NCI-H2029 treated with DMSO at 0.1 percent for 48 hours (cell line): ENCODE measurements around the gene VPS8.
A peak's percentile ranks its signal among the peaks of the same experiment; 100 is the strongest.
"Not testable (repeated sequence)": the region's sequence is repeated elsewhere in the genome, so short reads cannot be mapped to it uniquely, and the experiment has no call there.

Experiments used
- DNase-seq: peaks from one replicate; lab custom pipeline; 2025; lab: John Stamatoyannopoulos, UW

VPS8 gene

GRCh38 chr3:184872200-184872599 lies 60.2 kb downstream of the VPS8 start:
- no peak for DNase-seq

GRCh38 chr3:184873141-184873540 lies 61.2 kb downstream of the VPS8 start:
- no peak for DNase-seq

GRCh38 chr3:184874709-184875644 lies 63.0 kb downstream of the VPS8 start:
- DNase-seq = peak; percentile 10

GRCh38 chr3:184880276-184881019 lies 68.5 kb downstream of the VPS8 start:
- DNase-seq = no peak

- DNase-seq = no peak
Measured at GRCh38 chr3:184884359-184885017, 72.5 kb downstream of the VPS8 start.

- no peak for DNase-seq
Measured at GRCh38 chr3:184885112-184885511, 73.1 kb downstream of the VPS8 start.

- no peak for DNase-seq
Measured at GRCh38 chr3:184887574-184887973, 75.6 kb downstream of the VPS8 start.

- no peak for DNase-seq
Measured at GRCh38 chr3:184889312-184889904, 77.4 kb downstream of the VPS8 start.

GRCh38 chr3:184894051-184894450 lies 82.1 kb downstream of the VPS8 start:
- no peak for DNase-seq

- DNase-seq = no peak
Measured at GRCh38 chr3:184895350-184895749, 83.4 kb downstream of the VPS8 start.

- DNase-seq = no peak
Measured at GRCh38 chr3:184896336-184896735, 84.4 kb downstream of the VPS8 start.

GRCh38 chr3:184899953-184900595 lies 88.1 kb downstream of the VPS8 start:
- DNase-seq = no peak

GRCh38 chr3:184907031-184907430 lies 95.1 kb downstream of the VPS8 start:
- not testable (repeated sequence) for DNase-seq

- no peak for DNase-seq
Measured at GRCh38 chr3:184907681-184908649, 96.0 kb downstream of the VPS8 start.

GRCh38 chr3:184908859-184909258 lies 96.9 kb downstream of the VPS8 start:
- DNase-seq = no peak

GRCh38 chr3:184910664-184911063 lies 98.7 kb downstream of the VPS8 start:
- DNase-seq = no peak

- DNase-seq = no peak
Measured at GRCh38 chr3:184911570-184911969, 99.6 kb downstream of the VPS8 start.

- no peak for DNase-seq
Measured at GRCh38 chr3:184912163-184912562, 100.2 kb downstream of the VPS8 start.

- DNase-seq = no peak
Measured at GRCh38 chr3:184914628-184915027, 102.7 kb downstream of the VPS8 start.

GRCh38 chr3:184918750-184919149 lies 106.8 kb downstream of the VPS8 start:
- DNase-seq = no peak
